IPS-20b (cell line): ENCODE results near the gene GAS7.

Experiments
- H3K27ac ChIP-seq: one replicate; pipeline ENCODE4 v1.5.1; 2013; ENCODE audit warnings: low read length
- H3K27me3 ChIP-seq: 2 replicates; pipeline ENCODE4 v1.6.1; 2013; ENCODE audit warnings: mild to moderate bottlenecking, low read length, inconsistent platforms; ENCODE audit not compliant: insufficient read depth
- H3K36me3 ChIP-seq: 2 replicates; pipeline ENCODE4 v1.6.1; 2013; ENCODE audit warnings: low read depth, mild to moderate bottlenecking, inconsistent platforms, low read length, moderate library complexity; ENCODE audit not compliant: insufficient read depth
- H3K4me1 ChIP-seq: 2 replicates; pipeline ENCODE4 v1.6.1; 2013; ENCODE audit warnings: mild to moderate bottlenecking, control low read depth, inconsistent platforms, low read length, moderate library complexity; ENCODE audit not compliant: insufficient read depth
- H3K4me3 ChIP-seq: 2 replicates; pipeline ENCODE4 v1.5.1; 2013; ENCODE audit warnings: mild to moderate bottlenecking, low read length, inconsistent platforms
- H3K9ac ChIP-seq: 2 replicates; pipeline ENCODE4 v1.6.1; 2013; ENCODE audit warnings: low read depth, mild to moderate bottlenecking, inconsistent platforms, low read length, moderate library complexity
- H3K9me3 ChIP-seq: 2 replicates; pipeline ENCODE4 v1.6.1; 2013; ENCODE audit warnings: mild to moderate bottlenecking, low read depth, low read length, inconsistent platforms; ENCODE audit not compliant: insufficient read depth

GAS7 gene

DNA sequence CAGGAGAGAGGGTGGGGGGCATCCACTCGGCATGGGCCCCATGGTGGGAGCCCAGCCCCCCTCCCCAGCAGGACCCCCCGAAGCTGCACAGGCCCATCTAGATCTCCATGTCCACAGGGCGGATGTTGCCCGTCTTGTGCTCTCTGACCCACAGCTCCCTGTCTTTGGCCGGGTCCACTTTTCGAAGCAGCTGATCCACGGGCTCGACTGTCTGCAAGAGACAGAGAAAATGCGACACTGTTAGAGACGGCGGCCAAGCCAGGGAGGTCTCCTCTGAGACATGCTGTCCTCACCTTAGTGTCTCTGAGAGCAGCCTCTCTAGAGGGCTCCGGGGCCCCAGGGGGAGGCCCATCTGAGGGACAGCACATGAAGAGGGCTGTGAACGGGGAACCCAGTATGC is 281.3 kb downstream of the GAS7 start:
- H3K9ac ChIP-seq = no peak overlapping the region
- H3K36me3 ChIP-seq = no peaks in the 10 kb centered on the region
- H3K4me1 ChIP-seq = no peaks in the 10 kb centered on the region
- no peak overlapping the region for H3K4me3 ChIP-seq
- no peak overlapping the region for H3K27ac ChIP-seq
- H3K9me3 ChIP-seq = no peaks in the 10 kb centered on the region
- H3K27me3 ChIP-seq = no peaks in the 10 kb centered on the region

DNA sequence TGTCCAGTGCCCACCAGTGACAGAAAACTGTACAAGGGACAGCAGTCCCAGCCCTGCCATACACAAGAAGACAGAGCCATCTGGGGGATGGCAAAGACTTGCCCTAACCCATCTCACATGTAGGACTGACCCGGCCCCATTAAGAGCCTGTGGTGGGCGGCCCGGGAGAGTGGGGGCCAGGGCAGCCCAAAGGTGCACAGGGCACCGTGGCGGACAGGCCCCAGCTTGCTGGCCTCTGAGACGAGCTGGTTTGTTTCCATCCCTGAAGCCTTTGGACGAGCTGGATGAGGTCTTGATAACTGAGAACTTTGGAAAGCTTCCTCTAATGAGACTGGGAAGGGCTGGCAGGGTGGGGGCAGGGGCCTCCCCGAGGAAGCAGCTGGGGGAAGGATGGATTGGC is 282.3 kb downstream of the GAS7 start:
- no peak overlapping the region for H3K9ac ChIP-seq
- H3K36me3 ChIP-seq = no peaks in the 10 kb centered on the region
- H3K9me3 ChIP-seq = no peaks in the 10 kb centered on the region
- H3K4me3 ChIP-seq = no peak overlapping the region
- no peaks in the 10 kb centered on the region for H3K4me1 ChIP-seq
- H3K27ac ChIP-seq = no peak overlapping the region
- H3K27me3 ChIP-seq = no peaks in the 10 kb centered on the region

DNA sequence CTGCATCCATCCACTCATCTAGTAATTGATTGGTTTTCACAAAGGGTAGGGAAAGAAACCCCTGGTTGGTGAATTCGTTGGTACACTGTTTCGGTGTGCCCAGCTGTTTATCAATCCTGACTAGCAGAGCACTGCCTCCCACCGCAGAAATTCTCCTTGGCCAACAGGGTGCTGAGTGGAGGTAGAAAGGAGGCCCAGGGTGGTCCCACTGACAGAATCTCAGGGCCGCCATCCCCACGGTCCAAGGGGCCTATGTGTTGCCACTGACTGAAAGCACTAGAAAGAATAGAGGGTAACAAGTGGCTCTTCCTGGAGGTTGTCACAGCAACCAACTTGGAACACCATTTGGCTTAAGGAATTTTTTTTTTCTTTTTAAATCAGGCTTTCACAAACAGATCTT is 284.9 kb downstream of the GAS7 start:
- no peaks in the 10 kb centered on the region for H3K27me3 ChIP-seq
- no peak overlapping the region for H3K4me3 ChIP-seq
- H3K9ac ChIP-seq = no peak overlapping the region
- no peaks in the 10 kb centered on the region for H3K9me3 ChIP-seq
- H3K4me1 ChIP-seq = no peaks in the 10 kb centered on the region
- H3K27ac ChIP-seq = no peak overlapping the region
- H3K36me3 ChIP-seq = no peaks in the 10 kb centered on the region

DNA sequence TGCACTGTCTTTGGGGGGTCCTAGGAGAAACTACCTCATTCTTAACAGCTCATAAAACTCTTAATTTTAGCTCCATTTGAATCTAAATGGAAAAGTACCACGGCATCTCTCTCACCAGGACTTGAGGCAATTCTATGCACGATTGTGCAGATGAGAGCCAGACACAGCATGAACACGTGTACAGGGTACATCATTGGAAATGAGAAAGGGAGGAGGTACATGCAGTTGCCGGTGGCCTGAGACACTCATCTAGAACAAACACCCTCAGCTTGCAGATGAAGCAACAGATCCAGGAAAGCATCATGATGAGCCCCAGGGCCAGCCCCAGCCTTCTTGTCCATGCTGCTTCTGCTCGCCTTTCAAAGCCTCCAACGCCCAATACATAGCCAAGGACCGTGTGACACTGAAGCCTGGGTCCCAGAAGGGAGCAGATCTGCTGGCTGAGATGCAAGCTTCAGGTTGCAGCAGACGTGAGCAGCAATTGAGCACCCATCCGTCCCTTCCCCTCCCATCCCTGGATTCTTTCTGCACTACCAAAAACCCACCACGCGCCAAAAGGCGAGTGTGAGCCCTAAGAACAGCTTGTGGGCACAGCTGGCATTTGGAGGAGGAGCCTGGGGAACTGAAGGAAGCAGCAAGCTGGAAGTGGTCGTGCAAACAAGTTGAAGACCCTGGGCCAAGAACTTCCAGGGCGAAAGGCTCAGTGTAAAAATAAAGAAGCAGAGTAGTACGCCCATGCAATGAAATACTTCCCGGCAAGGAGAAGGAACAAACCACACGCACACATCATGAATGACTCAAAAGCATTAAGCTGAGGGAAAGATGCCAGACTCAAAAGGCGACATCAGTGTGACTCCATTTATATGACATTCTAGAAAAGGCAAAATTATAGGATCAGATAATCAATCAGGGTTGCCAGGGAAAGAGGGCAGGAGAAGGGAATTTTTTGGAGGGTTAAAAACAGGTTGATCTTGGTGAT is 286.0 kb downstream of the GAS7 start:
- Histone ChIP-seq H3K9ac (no peak overlapping the region), H3K36me3 (no peaks in the 10 kb centered on the region), H3K27ac (no peak overlapping the region), H3K4me3 (no peak overlapping the region), H3K4me1 (no peaks in the 10 kb centered on the region), H3K9me3 (no peaks in the 10 kb centered on the region), H3K27me3 (no peaks in the 10 kb centered on the region)

DNA sequence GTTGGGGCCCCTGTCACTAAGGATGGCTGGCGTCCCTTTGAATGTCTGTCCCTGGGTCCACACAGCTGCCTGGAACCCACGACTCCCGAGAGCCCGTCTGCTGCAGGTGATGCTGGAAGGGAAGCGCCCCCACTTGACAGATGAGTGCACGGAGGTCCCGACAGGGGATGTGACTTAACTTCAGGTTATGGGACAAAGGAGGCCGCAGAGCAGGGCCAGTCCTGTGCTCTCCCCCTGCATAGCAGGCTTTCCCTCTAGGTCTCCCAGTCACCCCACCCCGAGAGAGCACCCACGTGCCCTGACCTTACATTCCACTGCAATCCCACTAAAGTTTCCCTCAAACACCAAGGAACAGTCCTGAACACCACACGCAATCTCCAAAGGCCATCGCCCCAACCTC is 287.3 kb downstream of the GAS7 start:
- Histone ChIP-seq H3K9ac (no peak overlapping the region), H3K27me3 (no peaks in the 10 kb centered on the region), H3K27ac (no peak overlapping the region), H3K4me3 (no peak overlapping the region), H3K9me3 (no peaks in the 10 kb centered on the region), H3K4me1 (no peaks in the 10 kb centered on the region), H3K36me3 (no peaks in the 10 kb centered on the region)

DNA sequence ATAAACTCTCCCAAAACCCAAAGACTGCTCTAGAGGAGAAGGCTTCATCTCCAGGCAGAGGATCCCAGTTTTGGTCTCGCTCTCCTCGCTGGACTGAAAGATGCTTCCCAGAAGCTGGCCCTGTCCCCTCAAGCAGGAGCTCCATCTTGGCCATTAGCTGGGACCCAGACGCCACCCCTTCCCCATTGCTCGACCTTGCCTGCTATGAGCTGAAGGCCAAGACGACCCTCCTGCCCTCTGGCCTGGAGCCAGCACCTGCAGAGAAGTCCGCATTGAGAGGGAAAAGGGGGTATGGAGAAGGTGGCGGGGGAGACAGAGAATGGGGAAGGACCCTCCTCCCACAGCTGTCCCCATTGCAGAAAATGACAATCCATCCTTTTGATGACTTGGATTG is 289.8 kb downstream of the GAS7 start:
- no peak overlapping the region for H3K27ac ChIP-seq
- no peaks in the 10 kb centered on the region for H3K4me1 ChIP-seq
- no peaks in the 10 kb centered on the region for H3K36me3 ChIP-seq
- H3K9me3 ChIP-seq = no peaks in the 10 kb centered on the region
- no peak overlapping the region for H3K9ac ChIP-seq
- H3K4me3 ChIP-seq = no peak overlapping the region
- no peaks in the 10 kb centered on the region for H3K27me3 ChIP-seq

DNA sequence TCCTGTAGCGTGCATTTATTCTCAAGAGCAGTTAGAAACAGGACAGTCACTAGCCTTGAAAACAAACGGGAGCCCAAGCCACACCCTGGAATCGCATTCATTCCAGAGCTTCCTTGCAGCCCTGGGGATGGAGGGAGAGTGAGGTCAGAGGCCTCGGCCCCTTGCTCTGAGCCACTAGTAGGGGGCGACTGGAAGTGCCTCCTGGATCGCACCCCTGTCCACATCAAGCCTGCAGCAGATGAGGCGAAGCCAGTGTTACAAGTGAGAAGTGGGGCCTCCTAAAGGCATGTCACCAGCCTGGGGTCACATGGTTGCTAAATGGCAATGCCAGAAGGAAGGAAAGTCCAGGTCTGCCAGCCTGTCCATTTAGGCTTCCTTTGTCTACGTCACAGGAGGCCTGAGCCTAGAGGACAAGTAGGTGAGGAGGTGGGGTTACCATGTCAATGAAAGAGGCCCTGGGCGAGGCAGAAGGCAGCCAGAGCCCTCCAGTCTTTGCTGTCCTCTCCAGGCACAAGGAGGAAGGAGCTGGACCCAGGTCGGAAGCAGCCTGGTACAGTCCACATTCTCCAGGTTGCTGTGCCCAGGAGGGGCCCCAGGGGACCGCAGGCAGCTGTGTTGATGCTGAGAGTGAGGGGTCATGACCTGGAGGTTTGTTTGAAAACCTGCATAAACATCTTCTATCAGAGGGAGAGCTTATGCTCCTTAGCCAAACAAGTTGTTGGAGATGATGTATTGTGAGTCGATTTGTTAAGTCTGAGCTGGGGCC is 290.3 kb downstream of the GAS7 start:
- Histone ChIP-seq H3K36me3 (no peaks in the 10 kb centered on the region), H3K4me3 (no peak overlapping the region), H3K9ac (no peak overlapping the region), H3K27ac (no peak overlapping the region), H3K4me1 (no peaks in the 10 kb centered on the region), H3K9me3 (no peaks in the 10 kb centered on the region), H3K27me3 (no peaks in the 10 kb centered on the region)

DNA sequence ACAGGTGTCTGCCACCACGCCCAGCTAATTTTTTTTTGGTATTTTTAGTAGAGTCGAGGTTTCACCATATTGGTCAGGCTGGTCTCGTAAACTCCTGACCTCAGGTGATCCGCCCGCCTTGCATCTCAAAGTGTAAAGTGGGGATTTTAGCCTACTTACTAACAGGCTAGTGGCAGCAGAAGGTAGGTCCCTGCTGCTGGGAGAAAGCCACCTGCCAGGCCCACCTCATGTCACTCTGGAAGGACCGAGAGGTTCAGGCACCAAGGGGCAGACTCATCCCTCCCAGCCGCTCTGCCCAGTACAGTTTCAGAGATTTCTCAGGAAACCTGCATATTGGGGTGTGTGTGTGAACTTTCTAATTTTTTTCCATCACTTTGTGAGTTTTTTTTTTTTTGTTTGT is 291.3 kb downstream of the GAS7 start:
- H3K9ac ChIP-seq = no peak overlapping the region
- no peaks in the 10 kb centered on the region for H3K36me3 ChIP-seq
- 0 out of 2 replicates have a peak, but pooled peaks cover 1% of the 10 kb centered on the region for H3K4me1 ChIP-seq
- no peaks in the 10 kb centered on the region for H3K9me3 ChIP-seq
- H3K4me3 ChIP-seq = no peak overlapping the region
- no peak overlapping the region for H3K27ac ChIP-seq
- H3K27me3 ChIP-seq = no peaks in the 10 kb centered on the region

DNA sequence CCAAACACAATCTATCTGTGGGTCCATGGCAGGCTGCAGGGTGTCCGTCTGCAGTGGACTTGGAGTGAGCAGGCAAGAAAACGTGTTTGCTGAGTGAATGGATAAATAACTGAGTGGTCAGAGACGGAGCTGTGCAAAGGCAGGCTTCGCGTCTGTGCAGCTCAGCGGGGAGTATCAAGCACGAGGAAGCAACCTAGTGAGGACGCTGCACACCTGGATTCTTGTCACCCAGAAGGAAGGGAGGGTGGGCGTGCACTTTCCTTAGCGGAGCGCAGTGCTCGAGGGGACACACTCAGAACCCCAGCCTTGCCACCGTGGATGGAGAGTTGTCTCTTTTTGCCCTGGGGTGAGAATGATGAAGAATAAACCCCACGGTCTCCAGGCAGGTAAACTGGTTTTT is 291.8 kb downstream of the GAS7 start:
- Histone ChIP-seq H3K9me3 (no peaks in the 10 kb centered on the region), H3K4me3 (no peak overlapping the region), H3K9ac (no peak overlapping the region), H3K27me3 (no peaks in the 10 kb centered on the region), H3K36me3 (no peaks in the 10 kb centered on the region), H3K4me1 (0 out of 2 replicates have a peak, but pooled peaks cover 3% of the 10 kb centered on the region), H3K27ac (no peak overlapping the region)

DNA sequence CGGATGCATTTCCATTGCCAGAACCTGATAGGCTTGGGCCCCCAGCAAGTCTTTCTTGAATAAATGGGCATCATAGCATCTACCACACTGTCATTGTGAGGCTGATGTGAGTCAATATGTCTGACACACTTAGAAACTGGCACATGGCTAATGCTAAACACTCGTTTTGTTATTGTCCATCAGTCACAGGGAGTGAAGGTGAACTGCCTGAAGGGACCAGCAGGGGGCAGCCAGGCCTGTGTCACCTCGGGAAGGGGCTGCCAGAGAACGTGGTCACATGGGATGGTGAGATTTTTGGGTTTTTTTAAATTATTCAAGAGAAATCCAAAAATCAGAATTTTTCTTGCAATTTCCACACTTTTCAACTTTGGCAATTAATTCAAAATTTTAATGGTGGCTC is 292.5 kb downstream of the GAS7 start:
- 0 out of 2 replicates have a peak, but pooled peaks cover 3% of the 10 kb centered on the region for H3K4me1 ChIP-seq

DNA sequence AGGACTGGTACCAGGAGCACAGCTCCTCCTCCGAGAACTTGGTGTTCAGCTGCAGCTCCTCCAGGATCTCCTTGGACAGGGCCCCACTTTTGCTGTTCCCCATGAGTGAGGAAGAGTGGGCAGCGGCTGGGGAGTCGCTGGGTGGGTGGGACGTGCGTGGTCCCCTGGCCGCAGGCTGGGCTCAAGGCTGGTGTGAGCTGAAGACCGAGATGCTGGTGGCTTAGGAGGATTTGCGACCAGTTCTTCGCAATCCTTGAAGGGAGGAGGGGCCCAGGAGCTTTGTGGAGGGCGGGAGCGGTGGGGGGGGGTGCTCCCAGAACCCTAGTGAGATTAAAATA is 293.4 kb downstream of the GAS7 start, which contains the start of gene RCVRN:
Gene RCVRN, minus strand, starts transcription at position 194 of the 338 bp plus-strand sequence. Its CDS starts 91 bp downstream, at position 103.
- no peak within 1 kb of the TSS for H3K27ac ChIP-seq
- H3K9ac ChIP-seq = no peak within 1 kb of the TSS
- H3K4me1 ChIP-seq = 0 out of 2 replicates have a peak, but pooled peaks cover 3% of the 10 kb centered on the region
- H3K27me3 ChIP-seq = no peaks in the 10 kb centered on the region
- no peaks in the 10 kb centered on the region for H3K36me3 ChIP-seq
- no peaks in the 10 kb centered on the region for H3K9me3 ChIP-seq
- H3K4me3 ChIP-seq = no peak within 1 kb of the TSS

More for the DNA sequence above, 292.5 kb downstream of the GAS7 start:
- Histone ChIP-seq H3K9ac (no peak overlapping the region), H3K36me3 (no peaks in the 10 kb centered on the region), H3K27ac (no peak overlapping the region), H3K27me3 (no peaks in the 10 kb centered on the region), H3K4me3 (no peak overlapping the region), H3K9me3 (no peaks in the 10 kb centered on the region)
